HG03521 (cell line): ENCODE measurements around the gene TRIM67.
"Not testable (repeated sequence)": the region's sequence is repeated elsewhere in the genome, so short reads cannot be mapped to it uniquely, and the experiment has no call there.

Experiments
- ATAC-seq: cut with Tn5 transposase; IDR thresholded peaks from one replicate; pipeline ENCODE4 v1.9.1; 2021; ENCODE audit warnings: mild to moderate bottlenecking, moderate library complexity; ENCODE audit not compliant: unreplicated experiment

Gene TRIM67

DNA sequence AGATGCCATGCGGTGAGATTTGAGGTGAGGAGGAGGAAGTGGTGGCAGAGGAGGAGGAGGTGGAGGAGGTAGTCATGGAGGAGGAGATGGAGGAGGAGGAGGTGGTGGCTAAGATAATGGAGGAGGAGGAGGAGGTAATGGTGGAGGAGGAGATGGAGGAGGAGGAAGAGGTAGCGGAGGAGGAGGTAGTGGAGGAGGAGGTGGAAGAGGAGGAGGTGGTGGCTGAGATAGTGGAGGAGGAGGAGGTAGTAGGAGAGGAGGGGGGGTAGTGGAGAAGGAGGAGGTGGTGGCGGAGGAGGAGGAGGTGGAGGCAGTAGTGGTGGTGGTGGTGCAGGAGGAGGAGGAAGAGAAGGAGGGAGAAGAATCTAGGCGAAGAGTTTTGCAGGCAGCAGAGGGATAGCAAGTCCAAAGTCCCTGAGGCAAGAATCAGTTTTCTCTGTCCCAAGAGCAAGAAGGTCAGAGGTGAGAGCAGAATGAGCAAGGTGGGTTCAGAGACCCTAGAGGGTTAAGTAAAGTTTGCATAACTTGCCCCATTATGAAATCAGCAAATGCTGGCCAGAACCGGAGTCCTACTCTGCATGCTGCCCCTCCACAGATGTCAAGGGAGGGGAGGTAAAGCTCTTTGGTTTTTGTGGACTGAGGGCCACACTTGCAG lies 40.2 kb downstream of the TRIM67 start:
- ATAC-seq = no peak

DNA sequence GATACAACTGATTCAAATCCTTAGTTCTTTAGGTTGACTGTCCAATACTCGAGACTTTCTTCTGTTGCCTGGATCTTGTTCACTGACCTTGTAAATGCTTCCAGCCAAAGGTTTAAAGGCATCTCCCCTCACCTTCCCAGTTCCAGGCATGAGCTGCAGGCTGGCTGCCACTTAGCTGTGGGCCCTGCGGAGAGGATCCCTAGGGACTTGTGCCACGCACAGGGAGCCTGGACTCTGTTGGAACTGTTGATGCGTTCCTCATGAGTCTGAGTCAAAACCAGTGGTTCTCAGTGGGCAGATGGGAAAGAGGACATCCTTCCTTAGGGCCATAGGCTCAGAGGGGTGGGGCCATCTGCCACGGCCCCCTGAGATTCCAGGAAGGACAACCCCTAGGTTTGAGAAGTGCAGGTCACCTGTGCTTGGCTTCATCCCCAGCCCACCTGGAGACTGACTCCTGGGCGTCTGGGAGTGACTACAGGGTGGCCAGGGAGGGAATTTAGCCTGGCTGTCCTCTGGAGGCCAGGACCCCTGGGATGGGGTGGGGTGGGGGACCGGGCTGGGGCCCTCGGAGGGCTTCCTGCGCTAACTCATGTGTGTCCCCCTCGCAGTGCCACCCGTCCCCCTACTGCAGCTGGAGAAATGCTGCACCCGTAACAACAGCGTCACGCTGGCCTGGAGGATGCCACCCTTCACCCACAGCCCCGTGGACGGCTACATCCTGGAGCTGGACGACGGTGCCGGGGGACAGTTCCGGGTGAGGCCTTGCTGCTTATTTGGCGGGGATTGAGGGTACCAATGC lies 41.6 kb downstream of the TRIM67 start:
- ATAC-seq = no peak

DNA sequence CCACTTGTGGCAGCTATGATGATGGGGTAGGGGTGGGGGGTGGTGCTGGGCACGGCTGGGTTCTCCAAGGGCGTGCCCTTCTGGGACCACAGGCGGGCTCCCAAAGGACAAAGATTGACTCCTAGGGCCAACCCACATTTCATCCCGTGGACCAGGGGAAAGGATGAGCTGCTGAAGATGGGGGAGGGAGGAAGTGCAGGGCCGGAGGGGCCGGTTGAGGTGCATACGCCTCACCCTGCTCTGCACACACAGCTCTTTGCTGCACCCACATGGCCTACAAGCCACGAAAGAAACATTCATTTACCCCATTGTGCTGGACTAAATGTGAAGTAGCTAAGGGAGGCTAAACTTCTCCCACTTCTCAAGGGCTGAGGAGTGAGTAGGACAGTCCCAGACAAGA lies 45.0 kb downstream of the TRIM67 start:
- no peak for ATAC-seq

DNA sequence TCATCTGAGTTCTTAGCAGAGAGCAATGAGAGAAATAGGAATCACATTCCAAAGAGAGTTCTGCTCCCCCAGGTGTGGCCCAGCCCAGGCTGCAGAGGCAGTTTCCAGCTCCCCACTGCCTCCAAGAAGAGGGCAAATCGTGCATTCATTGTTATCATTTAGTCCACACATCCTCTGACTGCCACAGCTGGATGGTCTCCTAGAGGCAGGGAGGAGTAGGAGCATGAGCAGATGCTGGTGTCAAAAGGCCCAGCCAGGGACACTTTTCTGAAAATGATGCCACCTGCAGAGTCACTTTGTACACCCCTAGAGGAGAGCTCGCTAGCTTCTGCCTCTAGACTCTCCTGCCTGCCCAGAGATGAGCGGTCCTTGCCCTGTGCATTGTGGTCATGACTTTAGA lies 45.6 kb downstream of the TRIM67 start:
- ATAC-seq = no peak

DNA sequence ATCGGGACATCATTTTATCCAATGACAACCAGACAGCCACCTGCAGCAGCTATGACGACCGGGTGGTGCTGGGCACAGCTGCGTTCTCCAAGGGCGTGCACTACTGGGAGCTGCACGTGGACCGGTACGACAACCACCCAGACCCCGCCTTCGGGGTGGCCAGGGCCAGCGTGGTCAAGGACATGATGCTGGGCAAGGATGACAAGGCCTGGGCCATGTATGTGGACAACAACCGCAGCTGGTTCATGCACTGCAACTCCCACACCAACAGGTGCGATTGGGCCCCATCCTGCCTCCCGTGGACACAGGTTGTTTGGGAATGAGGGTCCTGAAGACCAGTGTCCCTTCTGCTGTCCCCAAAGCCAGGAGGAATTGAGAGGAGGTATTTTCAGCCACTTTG lies 47.1 kb downstream of the TRIM67 start:
- no peak for ATAC-seq

DNA sequence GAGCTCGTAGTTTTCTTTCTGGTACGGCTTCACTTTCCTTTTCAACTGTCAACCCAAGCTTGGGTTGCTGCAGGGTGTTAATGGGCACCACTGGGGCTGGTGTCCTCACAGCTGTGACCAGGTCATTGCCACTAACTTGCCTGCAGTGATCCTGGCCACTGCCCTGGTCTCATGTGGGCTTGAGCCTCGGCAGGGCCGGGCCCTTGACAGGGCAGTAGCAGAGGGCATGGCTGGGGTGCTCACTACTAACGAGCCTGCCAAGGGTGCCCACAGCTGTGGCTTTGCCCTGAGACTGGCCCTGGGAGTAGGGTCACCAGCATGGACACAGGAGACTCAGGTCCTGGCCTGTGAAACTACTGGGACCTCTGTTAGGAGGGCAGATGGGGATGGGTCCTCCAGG lies 47.7 kb downstream of the TRIM67 start:
- ATAC-seq = no peak

DNA sequence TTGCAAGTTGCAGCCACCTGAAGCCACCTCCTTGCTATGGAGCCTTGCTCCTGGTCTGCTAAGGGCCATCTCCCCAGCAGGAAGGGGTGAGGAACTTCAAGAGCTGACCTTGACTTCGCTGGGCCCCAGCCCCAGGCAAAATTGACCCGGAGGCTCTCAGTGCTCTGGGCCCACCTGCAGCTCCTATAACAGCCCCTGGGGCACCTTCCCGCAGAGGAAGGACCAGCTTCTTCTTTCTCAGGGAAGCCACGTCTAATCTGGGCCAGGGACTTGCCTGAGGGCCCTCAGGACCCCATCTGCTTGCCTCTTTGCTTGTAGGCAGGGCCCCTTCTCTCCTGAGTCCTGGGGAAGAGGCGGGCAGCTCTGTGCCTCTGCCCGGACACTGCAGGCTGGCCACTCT lies 48.3 kb downstream of the TRIM67 start:
- no peak for ATAC-seq

DNA sequence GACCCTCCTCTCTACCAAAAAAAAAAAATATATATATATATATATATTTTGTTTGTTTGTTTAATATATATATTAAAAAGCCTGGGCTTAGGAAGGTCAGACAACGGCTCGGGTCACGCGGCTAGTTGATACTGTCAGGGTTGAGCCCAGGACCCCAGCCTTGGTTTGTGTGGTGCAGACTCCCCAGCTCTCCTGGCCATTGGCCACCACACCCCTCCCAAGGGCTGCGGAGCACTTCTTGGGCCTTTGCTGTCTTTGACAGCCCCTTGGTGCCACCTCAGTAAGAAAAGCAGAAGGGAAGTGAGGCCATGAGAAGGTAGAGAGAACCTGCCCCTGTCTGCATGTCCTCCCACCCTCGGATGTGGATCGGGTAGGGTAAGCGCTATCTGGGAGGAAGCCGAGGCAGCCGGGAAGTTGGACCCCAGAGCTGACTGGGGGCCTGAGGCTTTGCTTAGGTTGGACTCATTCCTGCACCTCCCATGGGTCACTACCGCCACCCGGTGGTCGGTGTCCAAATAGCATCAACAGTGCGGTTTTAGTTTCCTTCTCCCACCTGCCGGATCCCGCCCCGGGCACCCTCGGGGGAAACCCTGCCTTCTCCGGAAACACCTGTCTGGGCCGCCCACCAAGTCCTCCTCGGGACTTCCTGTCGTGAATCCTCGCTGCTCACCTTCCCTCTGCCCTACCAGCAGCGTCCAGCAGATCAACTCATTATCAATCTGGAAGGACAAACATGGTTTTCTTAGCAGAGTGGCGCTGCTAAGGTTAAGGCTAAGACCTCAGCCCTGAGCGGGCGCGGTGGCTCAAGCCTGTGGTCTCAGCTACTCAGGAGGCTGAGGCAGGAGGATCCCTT lies 49.4 kb downstream of the TRIM67 start:
- peak; percentile 83 for ATAC-seq

DNA sequence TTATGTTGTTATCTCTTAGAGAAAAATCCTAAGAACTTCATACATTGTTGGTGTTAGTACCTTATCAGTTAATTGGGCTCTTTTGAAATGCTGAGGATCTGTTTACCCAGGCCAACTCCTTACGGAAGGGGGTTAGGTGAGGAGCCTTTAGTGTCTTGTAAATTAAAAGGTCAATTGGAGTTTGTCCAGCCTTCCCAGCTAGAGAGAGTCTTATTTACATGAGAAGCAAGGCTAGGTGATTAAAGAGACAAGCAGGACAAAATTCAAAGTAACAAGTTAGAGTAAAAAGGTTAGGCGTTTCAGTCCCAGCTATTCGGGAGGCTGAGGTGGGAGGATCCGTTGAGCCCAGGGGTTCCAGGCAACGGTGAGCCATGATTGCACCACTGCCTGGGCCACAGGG lies 50.4 kb downstream of the TRIM67 start:
- ATAC-seq = not testable (repeated sequence)

DNA sequence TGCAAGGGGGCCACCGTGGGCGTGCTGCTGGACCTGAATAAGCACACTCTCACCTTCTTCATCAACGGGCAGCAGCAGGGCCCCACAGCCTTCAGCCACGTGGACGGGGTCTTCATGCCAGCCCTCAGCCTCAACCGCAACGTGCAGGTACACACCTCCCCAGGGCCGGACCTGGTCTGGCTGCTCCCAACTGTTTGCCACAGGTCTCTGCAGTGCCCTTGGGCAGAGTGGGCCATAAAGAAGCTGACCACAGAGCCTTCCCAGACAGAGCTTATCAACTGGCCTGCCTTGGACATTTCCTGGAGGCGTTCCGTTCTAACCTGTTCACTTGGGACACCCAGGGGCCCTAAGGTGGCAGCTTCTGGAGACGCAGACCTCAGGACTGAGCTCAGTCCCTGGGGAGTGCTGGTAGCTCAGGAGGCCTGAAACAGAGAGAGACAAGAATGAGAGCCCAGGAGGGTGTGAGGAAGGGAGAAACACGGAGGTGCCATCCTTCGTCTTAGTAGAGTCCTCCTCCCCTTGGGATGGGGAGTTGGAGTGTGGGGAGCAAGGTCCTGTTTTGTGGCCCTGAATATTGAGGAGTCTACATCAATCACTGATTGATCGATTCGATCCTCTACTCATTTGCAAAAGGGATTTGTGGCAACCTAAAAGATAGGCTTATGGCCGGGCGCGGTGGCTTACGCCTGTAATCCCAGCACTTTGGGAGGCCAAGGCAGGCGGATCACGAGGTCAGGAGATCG lies 52.1 kb downstream of the TRIM67 start:
- ATAC-seq = no peak

DNA sequence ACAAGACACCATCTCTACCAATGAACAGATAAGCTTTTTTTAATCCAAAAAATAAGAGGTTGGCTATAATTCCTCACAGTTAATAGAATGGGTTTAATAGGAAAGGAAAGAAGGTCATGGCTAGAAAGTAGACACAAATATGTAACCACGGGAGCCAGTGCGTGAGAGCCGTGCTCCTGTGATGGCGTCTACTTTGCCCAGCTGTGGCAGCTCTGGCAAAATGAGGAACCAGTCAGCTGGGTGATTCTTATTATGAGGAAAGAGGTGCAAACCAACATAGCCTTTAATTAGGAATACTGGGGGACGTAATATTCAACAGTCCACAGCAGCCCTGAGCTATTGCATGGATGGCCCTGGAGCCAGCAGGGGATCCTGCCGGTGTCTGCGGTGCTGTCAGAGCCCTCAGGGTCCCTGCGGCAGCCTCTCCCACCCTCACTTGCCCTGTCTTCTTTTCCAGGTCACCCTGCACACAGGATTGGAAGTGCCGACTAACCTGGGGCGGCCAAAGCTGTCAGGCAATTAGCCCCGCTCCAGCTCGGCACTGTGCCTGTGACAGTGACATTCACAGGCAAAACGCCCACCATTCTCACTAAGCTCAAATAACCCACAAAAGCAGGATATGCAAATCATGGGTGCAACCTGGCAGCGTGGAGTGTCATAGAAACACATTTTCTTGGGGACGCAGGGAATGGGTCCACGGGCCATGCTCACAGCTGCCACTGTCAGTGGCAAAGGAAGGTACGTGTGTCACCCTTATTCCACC lies 53.2 kb downstream of the TRIM67 start:
- no peak for ATAC-seq

DNA sequence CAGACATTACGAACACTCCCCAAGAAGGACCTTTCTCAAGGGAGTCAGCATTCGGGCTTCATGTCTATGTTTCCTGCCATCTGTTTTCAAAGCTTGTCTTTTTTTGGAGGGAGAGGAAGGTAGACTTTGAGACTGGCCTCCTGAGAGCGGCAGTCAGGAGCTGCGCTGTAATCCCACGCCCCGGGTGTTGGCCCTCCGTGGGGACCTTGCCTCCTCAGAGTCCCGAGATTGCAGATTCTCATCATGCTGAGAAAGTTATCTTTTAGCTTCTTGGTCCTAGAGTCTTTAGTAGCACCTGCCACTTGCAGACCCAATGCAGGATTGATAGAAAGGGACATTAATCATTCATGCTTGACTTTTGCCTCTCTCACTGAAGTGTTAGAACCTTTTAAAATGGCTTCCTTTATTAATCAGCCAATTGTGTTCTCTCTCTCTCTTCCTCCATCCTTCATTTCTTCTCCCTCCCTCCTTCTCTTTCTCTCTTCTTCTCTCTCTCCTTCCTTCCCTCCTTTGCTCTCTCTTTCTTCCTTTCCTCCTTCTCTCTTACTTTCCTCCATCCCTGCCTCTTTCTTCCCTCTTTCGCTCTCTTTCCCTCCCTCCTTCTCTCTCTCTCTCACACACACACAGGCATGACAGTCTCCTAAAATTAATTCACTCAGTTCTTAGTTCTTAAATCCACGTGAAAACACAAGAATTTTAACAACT lies 54.0 kb downstream of the TRIM67 start:
- ATAC-seq = no peak

DNA sequence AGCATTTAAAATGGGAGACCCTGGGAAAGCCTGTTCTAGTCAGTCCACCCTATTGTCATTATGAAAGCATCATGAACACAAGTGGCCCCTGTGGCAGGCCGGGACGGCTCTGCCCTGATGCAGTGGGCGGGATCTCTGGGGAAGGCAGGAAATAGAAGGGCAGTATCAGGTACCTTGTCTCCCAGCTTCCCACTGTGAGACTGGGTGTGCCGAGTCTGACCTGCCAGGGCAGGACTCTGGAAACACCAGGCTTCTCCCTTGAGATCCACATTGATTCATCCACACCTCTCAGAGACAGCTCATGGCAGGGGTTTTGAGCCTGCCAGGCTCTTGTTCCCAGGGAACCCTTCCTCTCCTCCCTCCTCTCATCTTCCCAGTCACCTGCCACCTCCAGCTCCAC lies 54.6 kb downstream of the TRIM67 start:
- ATAC-seq = no peak

DNA sequence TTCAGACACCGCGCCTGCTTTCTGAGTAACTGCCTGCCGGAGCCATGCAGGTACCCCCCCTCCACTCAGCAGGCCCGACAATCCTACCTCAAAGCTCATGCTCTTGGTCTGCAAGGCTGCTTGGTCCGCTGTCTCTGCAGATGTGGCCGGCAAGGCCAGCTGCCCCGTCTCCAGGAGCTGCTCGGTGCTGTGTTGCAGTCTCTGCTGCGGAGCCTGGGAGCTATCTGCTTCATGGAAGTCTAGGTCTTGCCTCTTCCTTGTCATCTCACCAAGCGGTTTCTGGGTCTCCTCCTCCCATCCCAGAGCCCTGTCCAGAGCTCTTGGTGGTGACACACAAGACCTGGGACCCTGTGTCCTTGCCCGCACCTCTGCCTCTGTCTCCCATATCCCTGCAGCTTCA lies 55.2 kb downstream of the TRIM67 start:
- ATAC-seq = no peak

DNA sequence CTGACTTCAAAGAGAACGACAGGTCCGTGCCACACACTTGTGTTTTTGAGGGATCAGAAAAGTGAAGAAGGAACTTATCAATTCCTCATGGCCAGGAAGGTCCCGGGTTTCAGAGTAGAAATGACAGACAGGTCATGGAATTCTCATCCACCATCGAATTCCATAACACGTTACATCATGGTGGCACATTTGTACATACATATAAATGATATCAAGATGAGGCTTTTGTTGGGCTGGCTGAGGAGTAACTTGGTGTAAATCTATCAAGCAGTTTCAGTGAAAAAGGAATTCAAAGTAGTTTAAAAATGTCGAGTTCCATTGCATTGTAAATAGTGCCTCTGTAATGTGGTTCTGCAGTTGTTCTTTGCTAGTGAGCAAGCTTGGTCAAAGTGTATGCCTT lies 56.2 kb downstream of the TRIM67 start:
- ATAC-seq = no peak

DNA sequence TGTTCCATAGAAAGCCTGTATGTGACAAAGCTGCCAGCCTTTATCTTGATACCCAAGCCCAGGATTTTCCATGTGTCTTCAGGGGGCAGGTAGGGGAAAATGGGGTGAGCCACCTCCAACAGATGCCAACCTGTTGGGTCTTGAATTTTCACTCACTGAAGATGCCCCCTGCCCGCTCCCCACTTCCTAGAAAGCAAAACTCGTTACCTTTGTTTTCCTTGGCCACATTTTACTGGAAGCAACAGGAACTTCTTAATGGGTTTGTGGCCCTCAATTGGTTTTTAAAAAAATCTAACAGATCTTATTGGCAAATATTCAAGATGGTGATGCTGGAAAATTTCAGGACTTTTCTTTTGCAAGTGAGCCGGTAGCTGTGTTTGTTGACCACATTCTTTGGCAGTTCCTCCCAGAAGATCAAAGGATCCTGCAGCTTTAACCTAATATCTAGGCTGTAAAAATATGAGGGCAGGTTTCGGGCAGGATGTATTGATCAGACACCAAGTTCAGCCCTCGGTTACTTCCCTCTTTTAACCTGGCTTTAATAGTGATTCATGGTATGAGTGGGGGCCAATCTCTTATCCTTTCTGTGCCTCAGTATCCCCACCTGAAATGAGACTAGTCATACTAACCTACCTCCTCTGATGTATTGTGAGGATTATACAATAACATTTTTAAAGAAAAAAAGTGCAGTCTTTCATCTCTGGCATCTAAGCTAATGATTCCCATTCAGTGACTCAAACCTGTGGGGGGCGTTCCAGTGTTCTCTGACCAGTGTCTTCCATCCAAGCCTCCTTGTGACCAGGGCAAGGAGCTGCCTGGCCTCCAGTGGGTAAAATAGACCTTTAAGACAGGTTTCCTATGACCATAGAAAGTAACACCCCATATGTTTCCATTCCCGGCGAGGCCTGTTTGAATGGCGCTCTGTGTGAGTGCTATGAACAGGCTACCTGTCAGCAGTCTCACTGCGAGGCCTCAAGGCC lies 57.9 kb downstream of the TRIM67 start:
- ATAC-seq = no peak

DNA sequence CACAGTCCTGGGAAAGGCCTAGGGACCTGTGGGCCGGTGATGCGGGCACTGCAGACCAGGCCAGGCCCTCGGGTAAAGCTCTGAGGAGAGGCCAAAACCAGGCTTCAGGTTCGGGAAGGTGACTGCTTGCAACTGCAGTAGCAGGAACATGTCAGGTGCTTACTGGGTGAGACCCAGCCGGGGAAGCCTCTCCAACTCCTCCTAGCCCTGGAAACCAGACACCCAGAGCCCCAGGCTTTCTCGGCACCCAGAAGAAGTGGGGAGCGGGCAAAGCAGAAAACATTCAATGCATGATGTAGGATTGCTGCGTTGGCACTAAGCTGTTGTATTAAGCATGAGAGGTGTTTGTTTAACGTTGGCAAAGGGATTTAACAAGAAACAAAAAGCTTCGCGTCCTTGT lies 58.9 kb downstream of the TRIM67 start:
- no peak for ATAC-seq

DNA sequence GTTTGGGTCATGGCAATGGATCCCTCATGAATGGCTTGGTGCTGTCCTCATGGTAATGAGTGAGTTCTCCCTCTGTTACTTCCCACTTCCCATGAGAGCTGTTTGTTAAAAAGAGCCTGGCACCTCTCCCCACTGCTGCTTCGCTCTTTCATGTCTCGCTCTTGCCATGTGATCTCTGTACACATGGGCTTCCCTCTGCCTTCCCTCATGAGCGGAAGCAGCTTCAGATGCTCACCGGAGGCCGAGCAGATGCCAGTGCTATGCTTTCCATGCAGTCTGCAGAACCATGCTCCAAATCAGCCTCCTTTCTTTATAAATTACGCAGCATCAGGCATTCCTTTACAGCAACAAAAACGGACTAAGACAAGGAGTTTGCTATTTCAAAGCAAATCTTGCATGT lies 64.3 kb downstream of the TRIM67 start:
- ATAC-seq = no peak

DNA sequence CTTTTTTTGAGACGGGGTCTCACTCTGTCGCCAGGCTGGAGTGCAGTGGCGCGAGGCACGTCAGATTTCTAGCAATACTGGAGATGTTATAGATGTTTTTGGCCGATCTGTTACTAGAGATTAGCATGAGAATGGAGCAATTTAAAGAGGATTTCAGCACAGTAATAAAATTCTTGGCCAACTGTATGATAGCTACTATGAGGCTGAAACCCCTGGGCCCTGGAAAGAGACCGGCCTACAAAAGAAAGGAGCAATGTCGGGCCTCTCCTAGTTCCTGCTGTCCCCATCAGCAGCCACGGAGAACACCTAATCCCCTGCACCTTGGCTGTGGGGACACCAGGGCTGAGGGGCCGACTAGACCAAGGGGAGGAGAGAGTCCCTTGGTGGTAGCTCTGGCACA lies 69.7 kb downstream of the TRIM67 start:
- no peak for ATAC-seq
